ENCODE measurements around the gene INSIG1. TPM values are rescaled to one million over a fixed set of nuclear protein-coding genes. Genes with fewer than 3 reads are reported as not detected.

Gene INSIG1
- total RNA-seq, 1 donor from 2014 or later: 197 TPM

GRCh38 chr7:155281398-155281969 lies 16.2 kb upstream of the INSIG1 start:
- intact Hi-C loops (cut with micrococcal nuclease): loop anchor here (5.0 kb wide), 1 partner anchor 354 kb away; no protein-coding TSS in a partner anchor
- H3K27ac Mint-ChIP-seq: no peak overlapping the region
- no peak for DNase-seq (ENCODE audit: low spot score)
- H3K36me3 Mint-ChIP-seq (ENCODE audit: low read depth): peaks cover 7% of the 10 kb centered on the region
- no peak overlapping the region for H3K4me3 Mint-ChIP-seq (ENCODE audit: low read depth)
- peaks cover 82% of the 10 kb centered on the region for H3K4me1 Mint-ChIP-seq (ENCODE audit: low read depth)
- no peaks in the 10 kb centered on the region for H3K27me3 Mint-ChIP-seq (ENCODE audit: low read depth)
- H3K9me3 Mint-ChIP-seq: peaks cover 6% of the 10 kb centered on the region

GRCh38 chr7:155282671-155283070 lies 15.0 kb upstream of the INSIG1 start:
- peak overlapping the region; percentile 22 for H3K4me3 Mint-ChIP-seq (ENCODE audit: low read depth)
- intact Hi-C loops (cut with micrococcal nuclease): loop anchor here (1.0 to 5.0 kb wide), 3 partner anchors 15 to 355 kb away; partner anchors contain the start of gene INSIG1

GRCh38 chr7:155283565-155284194 lies 14.0 kb upstream of the INSIG1 start:
- Mint-ChIP-seq H3K4me1 (ENCODE audit: low read depth) (peaks cover 86% of the 10 kb centered on the region), H3K27ac (peak overlapping the region; percentile 51), H3K36me3 (ENCODE audit: low read depth) (peaks cover 15% of the 10 kb centered on the region), H3K27me3 (ENCODE audit: low read depth) (no peaks in the 10 kb centered on the region), H3K9me3 (peaks cover 15% of the 10 kb centered on the region), H3K4me3 (ENCODE audit: low read depth) (no peak overlapping the region)
- intact Hi-C loops (cut with micrococcal nuclease): loop anchor here (1.0 to 5.0 kb wide), 3 partner anchors 14 to 356 kb away; partner anchors contain the start of gene INSIG1
- no peak for DNase-seq (ENCODE audit: low spot score)

More at GRCh38 chr7:155282671-155283070, 15.0 kb upstream of the INSIG1 start:
- Mint-ChIP-seq H3K9me3 (peaks cover 15% of the 10 kb centered on the region), H3K27me3 (ENCODE audit: low read depth) (no peaks in the 10 kb centered on the region), H3K4me1 (ENCODE audit: low read depth) (peaks cover 86% of the 10 kb centered on the region), H3K27ac (peak overlapping the region; percentile 69), H3K36me3 (ENCODE audit: low read depth) (peaks cover 15% of the 10 kb centered on the region)
- DNase-seq (ENCODE audit: low spot score): no peak

GRCh38 chr7:155284496-155285274 lies 13.0 kb upstream of the INSIG1 start:
- intact Hi-C loops (cut with micrococcal nuclease): loop anchor here (5.0 kb wide), 1 partner anchor 357 kb away; no protein-coding TSS in a partner anchor
- Mint-ChIP-seq H3K27me3 (ENCODE audit: low read depth) (no peaks in the 10 kb centered on the region), H3K4me3 (ENCODE audit: low read depth) (no peak overlapping the region), H3K4me1 (ENCODE audit: low read depth) (peaks cover 85% of the 10 kb centered on the region), H3K36me3 (ENCODE audit: low read depth) (peaks cover 15% of the 10 kb centered on the region), H3K9me3 (peaks cover 15% of the 10 kb centered on the region), H3K27ac (no peak overlapping the region)
- no peak for DNase-seq (ENCODE audit: low spot score)

GRCh38 chr7:155285423-155285822 lies 12.3 kb upstream of the INSIG1 start:
- Mint-ChIP-seq H3K27me3 (ENCODE audit: low read depth) (no peaks in the 10 kb centered on the region), H3K4me1 (ENCODE audit: low read depth) (peaks cover 82% of the 10 kb centered on the region), H3K36me3 (ENCODE audit: low read depth) (peaks cover 15% of the 10 kb centered on the region), H3K4me3 (ENCODE audit: low read depth) (no peak overlapping the region), H3K9me3 (peaks cover 15% of the 10 kb centered on the region), H3K27ac (peak overlapping the region; percentile 74)
- intact Hi-C loops (cut with micrococcal nuclease): no loop called here
- DNase-seq (ENCODE audit: low spot score): no peak

GRCh38 chr7:155285833-155286232 lies 11.8 kb upstream of the INSIG1 start:
- DNase-seq (ENCODE audit: low spot score): no peak
- Mint-ChIP-seq H3K9me3 (peaks cover 15% of the 10 kb centered on the region), H3K27me3 (ENCODE audit: low read depth) (no peaks in the 10 kb centered on the region), H3K27ac (peak overlapping the region; percentile 74), H3K4me1 (ENCODE audit: low read depth) (peaks cover 81% of the 10 kb centered on the region), H3K4me3 (ENCODE audit: low read depth) (no peak overlapping the region), H3K36me3 (ENCODE audit: low read depth) (peaks cover 15% of the 10 kb centered on the region)
- intact Hi-C loops (cut with micrococcal nuclease): no loop called here

GRCh38 chr7:155286686-155287085 lies 11.0 kb upstream of the INSIG1 start:
- DNase-seq (ENCODE audit: low spot score): no peak
- Mint-ChIP-seq H3K9me3 (peaks cover 15% of the 10 kb centered on the region), H3K36me3 (ENCODE audit: low read depth) (peaks cover 15% of the 10 kb centered on the region), H3K27ac (peak overlapping the region; percentile 74), H3K4me1 (ENCODE audit: low read depth) (peaks cover 82% of the 10 kb centered on the region), H3K4me3 (ENCODE audit: low read depth) (no peak overlapping the region), H3K27me3 (ENCODE audit: low read depth) (no peaks in the 10 kb centered on the region)
- intact Hi-C loops (cut with micrococcal nuclease): no loop called here

- peaks cover 15% of the 10 kb centered on the region for H3K9me3 Mint-ChIP-seq
- DNase-seq (ENCODE audit: low spot score): no peak
- no peaks in the 10 kb centered on the region for H3K27me3 Mint-ChIP-seq (ENCODE audit: low read depth)
- H3K4me1 Mint-ChIP-seq (ENCODE audit: low read depth): peaks cover 76% of the 10 kb centered on the region
- peak overlapping the region; percentile 74 for H3K27ac Mint-ChIP-seq
- intact Hi-C loops (cut with micrococcal nuclease): no loop called here
- peaks cover 15% of the 10 kb centered on the region for H3K36me3 Mint-ChIP-seq (ENCODE audit: low read depth)
- H3K4me3 Mint-ChIP-seq (ENCODE audit: low read depth): no peak overlapping the region
These were observed 10.3 kb upstream of the INSIG1 start for GRCh38 chr7:155287284-155287935.

- peaks cover 15% of the 10 kb centered on the region for H3K36me3 Mint-ChIP-seq (ENCODE audit: low read depth)
- peaks cover 15% of the 10 kb centered on the region for H3K9me3 Mint-ChIP-seq
- no peaks in the 10 kb centered on the region for H3K27me3 Mint-ChIP-seq (ENCODE audit: low read depth)
- H3K27ac Mint-ChIP-seq: peak overlapping the region; percentile 15
- DNase-seq (ENCODE audit: low spot score): no peak
- intact Hi-C loops (cut with micrococcal nuclease): no loop called here
- H3K4me1 Mint-ChIP-seq (ENCODE audit: low read depth): peaks cover 73% of the 10 kb centered on the region
- no peak overlapping the region for H3K4me3 Mint-ChIP-seq (ENCODE audit: low read depth)
These were observed 9.6 kb upstream of the INSIG1 start for GRCh38 chr7:155288055-155288454.

GRCh38 chr7:155289107-155289506 lies 8.6 kb upstream of the INSIG1 start:
- H3K27me3 Mint-ChIP-seq (ENCODE audit: low read depth): no peaks in the 10 kb centered on the region
- peaks cover 73% of the 10 kb centered on the region for H3K4me1 Mint-ChIP-seq (ENCODE audit: low read depth)
- intact Hi-C loops (cut with micrococcal nuclease): no loop called here
- DNase-seq (ENCODE audit: low spot score): no peak
- H3K4me3 Mint-ChIP-seq (ENCODE audit: low read depth): no peak overlapping the region
- peaks cover 19% of the 10 kb centered on the region for H3K36me3 Mint-ChIP-seq (ENCODE audit: low read depth)
- peaks cover 17% of the 10 kb centered on the region for H3K9me3 Mint-ChIP-seq
- no peak overlapping the region for H3K27ac Mint-ChIP-seq

- intact Hi-C loops (cut with micrococcal nuclease): loop anchor here (10.0 kb wide), 2 partner anchors 445 to 1485 kb away; no protein-coding TSS in a partner anchor
- DNase-seq (ENCODE audit: low spot score): no peak
- H3K36me3 Mint-ChIP-seq (ENCODE audit: low read depth): peaks cover 24% of the 10 kb centered on the region
- peaks cover 23% of the 10 kb centered on the region for H3K9me3 Mint-ChIP-seq
- H3K4me3 Mint-ChIP-seq (ENCODE audit: low read depth): no peak overlapping the region
- H3K4me1 Mint-ChIP-seq (ENCODE audit: low read depth): peaks cover 70% of the 10 kb centered on the region
- no peaks in the 10 kb centered on the region for H3K27me3 Mint-ChIP-seq (ENCODE audit: low read depth)
- H3K27ac Mint-ChIP-seq: no peak overlapping the region
These were observed 7.7 kb upstream of the INSIG1 start for GRCh38 chr7:155289949-155290501.

GRCh38 chr7:155291045-155291530 lies 6.6 kb upstream of the INSIG1 start:
- intact Hi-C loops (cut with micrococcal nuclease): loop anchor here (10.0 kb wide), 2 partner anchors 444 to 1484 kb away; no protein-coding TSS in a partner anchor
- Mint-ChIP-seq H3K4me3 (ENCODE audit: low read depth) (no peak overlapping the region), H3K27ac (peak overlapping the region; percentile 40), H3K27me3 (ENCODE audit: low read depth) (no peaks in the 10 kb centered on the region), H3K36me3 (ENCODE audit: low read depth) (peaks cover 25% of the 10 kb centered on the region), H3K9me3 (peaks cover 23% of the 10 kb centered on the region), H3K4me1 (ENCODE audit: low read depth) (peaks cover 70% of the 10 kb centered on the region)
- DNase-seq (ENCODE audit: low spot score): no peak

Measured in activated T-helper 2 cell treated with anti-CD3 and anti-CD28 coated beads, Interferon-gamma antibody, Interleukin-2, Interleukin-4, amounts not matched to agents 10 μg/mL and 5 μg/mL and 100 μg/mL, durations not matched to agents 14 hours and 24 hours and 36 hours (primary cell).